GM19463 (cell line): ENCODE data around the gene KRTAP5-11.
"Not testable (repeated sequence)": the region's sequence is repeated elsewhere in the genome, so short reads cannot be mapped to it uniquely, and the experiment has no call there.

Source experiments
- ATAC-seq: cut with Tn5 transposase; IDR thresholded peaks from one replicate; pipeline ENCODE4 v1.9.1; 2021; ENCODE audit warnings: mild to moderate bottlenecking, moderate library complexity; ENCODE audit not compliant: unreplicated experiment

KRTAP5-11 gene

DNA sequence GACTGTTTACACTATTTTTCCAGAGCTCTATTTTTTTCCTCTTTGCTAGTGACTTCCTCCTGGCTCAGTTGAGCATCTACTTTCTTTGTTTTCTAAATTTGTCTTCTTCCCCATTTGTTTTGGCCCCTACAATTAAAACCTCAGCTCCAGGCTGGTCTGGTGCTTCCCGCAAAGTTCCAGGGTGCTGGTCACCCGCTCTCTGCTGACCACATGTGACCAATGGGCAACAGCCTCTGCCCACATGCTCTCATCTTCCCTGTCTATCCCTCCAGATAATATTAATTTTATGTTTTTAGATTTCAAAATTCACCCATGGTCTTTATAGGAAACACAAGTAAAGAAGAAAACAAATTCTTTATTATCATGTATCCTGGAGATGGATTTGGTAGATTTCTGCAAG lies 294 bp upstream of the KRTAP5-11 start:
- ATAC-seq = not testable (repeated sequence)

DNA sequence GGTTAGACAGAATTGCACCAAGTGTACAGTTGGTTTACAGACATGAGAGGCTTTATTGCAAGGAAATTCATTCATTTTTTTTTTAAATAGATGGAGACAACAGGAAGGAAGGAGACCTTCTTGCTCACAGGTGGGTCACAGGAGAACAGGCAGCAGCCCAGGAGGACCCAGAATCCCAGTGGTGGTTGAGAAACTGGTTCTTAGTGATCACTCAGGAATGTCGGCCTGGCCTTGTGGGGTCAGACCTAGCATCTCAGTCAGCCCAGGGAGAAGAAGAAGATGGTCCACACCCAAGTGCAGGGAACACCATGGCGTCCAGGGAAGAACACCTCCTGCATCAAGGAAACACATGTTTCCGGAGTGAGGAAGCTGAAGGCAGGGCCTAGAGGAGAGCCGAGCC lies 849 bp downstream of the KRTAP5-11 start:
- ATAC-seq = no peak

DNA sequence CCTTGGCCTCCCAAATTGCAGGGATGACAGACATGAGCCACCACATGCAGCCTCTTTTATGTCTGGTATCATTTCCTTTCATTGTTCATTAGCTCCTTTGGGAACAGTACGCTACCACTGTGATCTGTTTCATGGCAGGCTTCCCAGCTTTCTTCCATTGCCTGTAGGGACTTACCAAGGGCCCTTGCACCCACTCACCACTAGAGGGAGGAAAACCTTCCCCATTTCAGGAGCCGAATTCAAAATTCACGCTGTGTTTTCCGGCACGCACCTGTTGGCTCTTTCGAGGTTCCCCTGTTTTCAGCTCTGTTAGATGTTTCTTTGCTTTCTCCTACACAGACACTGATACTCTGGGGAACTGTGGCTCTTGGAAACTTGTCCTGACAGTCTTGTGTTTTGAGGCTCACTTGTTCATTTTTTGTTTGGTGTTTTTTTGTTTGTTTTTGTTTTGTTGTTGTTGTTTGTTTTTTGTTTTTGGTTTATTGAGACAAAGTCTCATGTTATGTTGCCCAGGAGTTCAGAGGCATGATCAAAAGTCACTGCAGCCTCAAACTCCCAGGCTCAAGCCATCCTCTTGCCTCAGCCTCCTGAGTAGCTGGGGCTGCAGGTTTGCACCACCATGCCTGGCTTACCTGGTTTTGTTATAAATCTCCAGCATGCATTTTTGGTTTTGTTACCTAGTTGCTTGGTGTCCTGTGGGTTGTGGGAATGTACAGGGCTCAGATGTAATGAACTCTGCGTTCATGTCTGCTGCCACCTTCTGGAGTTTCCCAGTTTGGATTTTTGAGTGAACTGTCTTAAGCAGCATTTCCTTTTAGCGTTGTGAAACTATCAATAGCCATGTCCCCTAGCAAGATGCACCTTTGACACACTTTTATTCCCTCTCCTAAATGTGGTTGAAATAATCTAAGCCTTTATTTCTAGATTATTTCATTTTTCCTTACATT lies 2.3 kb downstream of the KRTAP5-11 start:
- no peak for ATAC-seq

DNA sequence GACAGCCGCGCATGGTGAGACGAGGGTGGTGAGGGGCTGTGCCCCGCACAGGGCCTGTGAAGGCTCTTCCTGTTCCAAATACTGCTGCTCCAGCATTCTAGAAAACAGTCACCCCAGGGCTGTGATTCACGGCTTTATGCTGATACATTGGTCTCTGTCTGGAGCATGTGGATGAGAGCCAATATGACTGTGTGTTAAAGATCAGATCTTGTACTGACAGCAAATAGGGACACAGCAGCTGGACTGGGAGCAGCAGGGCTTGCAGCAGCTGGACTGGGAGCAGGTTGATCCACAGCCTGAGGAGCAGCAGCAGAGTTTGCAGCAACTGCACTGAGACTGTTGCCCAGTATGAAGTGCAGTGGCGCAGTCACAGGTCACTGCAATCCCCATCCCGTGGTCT lies 3.2 kb downstream of the KRTAP5-11 start:
- not testable (repeated sequence) for ATAC-seq

DNA sequence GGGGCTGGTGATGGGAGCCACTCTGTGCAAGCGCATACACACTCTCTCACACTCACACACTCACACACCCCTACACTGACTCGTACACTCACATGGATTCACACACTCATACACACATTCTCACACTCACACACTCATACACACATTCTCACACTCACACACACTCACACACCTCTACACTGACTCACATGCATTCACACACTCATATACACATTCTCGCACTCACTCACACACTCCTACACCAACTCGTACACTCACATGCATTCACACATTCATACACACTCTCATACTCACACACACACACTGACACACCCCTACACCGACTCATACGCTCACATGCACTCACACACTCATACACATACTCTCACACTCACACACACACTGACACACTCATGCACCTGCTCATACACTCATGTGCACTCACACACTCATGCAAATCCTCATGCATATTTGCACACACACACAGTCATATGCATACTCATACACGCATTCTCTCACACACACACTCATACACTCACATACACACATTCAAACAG lies 5.1 kb downstream of the KRTAP5-11 start:
- ATAC-seq = no peak

DNA sequence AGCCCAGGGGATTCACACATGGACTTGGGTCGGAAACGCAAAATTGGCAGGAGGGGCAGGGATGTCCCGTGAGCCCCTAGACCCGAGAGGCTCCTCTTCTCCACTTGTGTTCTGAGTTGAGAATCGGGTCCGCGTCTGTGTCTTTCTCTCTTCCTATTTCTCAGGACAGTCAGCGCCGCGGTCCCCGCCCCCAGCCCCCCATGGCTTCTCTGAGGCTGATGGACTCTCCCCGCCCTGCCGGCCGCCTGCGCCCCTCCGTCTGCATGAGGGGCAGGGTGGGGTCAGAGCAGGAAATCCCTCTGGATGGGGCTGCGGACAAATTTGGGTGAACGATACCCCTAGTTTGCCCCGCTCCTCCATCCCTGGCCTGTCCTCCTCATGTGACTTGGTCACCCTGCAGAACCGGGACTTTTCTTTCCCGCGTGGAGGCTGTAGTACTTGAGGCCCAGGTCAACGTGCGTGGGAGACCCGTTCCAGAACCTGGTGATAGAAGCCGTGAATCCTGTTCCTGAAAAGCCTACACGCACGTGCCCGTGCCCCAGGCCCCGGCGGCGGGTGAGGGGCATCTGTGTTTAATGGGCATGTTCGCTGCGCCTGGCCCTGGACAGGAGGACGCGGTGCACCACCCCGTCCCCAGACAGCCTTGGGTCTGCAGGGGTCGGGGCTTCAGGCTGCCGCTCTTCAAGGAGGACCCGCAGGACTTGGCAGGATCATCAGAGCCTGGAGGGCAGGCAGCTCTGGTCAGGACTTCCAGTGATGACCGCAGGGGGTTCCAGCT lies 5.8 kb downstream of the KRTAP5-11 start:
- not testable (repeated sequence) for ATAC-seq

DNA sequence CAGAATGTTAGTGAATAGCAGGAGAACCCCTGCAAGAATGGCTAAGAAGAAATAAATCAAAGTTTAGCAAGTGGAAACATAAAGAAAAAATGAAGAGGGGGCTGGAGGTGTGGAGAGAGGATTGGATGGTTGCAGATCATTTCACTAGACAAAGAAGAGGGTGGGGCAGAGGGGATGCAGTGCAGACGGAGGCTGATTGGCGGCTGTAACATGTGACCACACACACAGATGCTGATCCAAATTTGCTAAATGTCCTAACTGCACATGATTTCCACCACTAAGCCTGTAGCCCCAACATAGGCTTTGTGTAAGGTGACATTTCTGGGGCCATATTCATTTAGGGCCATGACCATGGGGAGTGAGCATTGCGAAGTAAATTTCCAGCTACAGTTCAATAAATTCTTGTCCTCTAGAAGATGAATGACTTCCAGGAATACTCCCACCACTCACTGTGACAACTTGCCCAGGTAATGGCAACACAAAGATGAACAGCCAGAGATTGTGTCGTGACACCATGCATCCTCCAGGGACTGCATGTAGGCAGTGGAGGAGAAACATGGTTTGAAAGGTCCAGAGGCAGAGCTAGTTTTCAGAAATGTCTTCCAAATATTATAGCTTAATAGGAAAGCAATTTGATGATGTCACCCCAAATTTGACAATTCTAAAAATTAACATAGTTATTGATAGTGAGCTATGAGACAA lies 6.8 kb downstream of the KRTAP5-11 start:
- no peak for ATAC-seq

DNA sequence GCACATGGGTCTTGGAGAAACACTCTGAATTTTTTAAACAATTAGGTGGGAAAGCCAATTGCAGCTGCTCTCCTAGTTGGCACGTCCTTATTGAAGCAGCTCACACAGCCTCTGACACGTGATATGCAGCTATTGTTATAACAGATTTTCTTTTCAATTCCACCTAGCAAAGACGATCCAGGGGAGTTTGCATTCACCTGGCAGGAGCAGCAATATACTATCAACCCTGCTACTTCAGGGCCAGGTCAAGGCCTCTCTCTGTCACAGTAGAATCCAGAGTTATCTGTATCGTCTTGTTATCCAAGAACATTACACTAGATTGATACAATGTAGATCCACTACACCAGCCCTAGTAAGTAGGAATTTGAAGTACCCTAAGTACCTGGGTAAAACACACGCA lies 8.3 kb downstream of the KRTAP5-11 start:
- ATAC-seq = no peak

DNA sequence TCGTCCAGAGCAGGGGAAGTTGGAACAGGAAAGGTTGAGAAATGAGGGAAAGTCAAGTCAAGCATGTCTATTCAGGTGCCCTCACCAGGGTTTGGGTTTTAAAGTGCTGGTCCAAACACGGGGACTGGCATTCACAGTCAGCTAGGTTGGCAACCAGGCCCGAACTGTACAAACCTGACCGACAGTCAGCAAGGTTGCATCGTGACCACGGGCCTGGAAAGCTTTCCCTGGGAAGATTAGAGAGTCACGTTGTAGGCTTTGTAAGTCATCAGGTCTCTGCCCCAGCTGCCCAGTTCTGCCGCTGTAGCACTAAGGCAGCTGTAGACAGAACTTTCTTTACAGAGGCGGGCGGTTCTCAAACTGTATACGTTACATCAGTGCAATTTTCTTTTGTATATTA lies 9.9 kb downstream of the KRTAP5-11 start:
- no peak for ATAC-seq

DNA sequence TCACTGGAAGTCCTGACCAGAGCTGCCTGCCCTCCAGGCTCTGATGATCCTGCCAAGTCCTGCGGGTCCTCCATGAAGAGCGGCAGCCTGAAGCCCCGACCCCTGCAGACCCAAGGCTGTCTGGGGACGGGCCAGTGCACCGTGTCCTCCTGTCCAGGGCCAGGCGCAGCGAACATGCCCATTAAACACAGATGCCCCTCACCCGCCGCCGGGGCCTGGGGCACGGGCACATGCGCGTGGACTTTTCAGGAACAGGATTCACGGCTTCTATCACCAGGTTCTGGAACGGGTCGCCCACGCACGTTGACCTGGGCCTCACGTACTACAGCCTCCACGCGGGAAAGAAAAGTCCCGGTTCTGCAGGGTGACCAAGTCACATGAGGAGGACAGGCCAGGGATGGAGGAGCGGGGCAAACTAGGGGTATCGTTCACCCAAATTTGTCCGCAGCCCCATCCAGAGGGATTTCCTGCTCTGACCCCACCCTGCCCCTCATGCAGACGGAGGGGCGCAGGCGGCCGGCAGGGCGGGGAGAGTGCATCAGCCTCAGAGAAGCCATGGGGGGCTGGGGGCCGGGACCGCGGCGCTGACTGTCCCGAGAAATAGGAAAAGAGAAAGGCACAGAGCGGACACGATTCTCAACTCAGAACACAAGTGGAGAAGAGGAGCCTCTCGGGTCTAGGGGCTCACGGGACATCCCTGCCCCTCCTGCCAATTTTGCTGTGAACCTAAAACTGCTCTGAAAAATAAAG lies 11.4 kb downstream of the KRTAP5-11 start:
- ATAC-seq = not testable (repeated sequence)

DNA sequence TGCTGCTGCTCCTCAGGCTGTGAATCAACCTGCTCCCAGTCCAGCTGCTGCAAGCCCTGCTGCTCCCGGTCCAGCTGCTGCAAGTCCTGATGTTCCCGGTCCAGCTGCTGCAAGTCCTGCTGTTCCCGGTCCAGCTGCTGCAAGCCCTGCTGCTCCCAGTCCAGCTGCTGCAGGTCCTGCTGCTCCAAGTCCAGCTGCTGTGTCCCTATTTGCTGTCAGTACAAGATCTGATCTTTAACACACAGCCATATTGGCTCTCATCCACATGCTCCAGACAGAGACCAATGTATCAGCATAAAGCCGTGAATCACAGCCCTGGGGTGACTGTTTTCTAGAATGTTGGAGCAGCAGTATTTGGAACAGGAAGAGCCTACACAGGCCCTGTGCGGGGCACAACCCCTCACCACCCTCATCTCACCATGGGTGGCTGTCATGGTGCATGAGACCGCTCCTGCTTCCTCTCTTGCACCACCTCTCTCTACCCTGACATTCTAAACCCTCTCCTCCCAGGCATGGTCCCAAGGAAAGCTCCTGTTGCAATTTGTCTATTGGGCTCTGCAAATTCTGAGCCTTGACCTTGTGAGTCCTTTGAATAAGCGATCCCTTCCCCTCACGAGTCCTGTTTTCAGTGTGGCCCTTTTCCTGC lies 13.8 kb downstream of the KRTAP5-11 start:
- no peak for ATAC-seq

DNA sequence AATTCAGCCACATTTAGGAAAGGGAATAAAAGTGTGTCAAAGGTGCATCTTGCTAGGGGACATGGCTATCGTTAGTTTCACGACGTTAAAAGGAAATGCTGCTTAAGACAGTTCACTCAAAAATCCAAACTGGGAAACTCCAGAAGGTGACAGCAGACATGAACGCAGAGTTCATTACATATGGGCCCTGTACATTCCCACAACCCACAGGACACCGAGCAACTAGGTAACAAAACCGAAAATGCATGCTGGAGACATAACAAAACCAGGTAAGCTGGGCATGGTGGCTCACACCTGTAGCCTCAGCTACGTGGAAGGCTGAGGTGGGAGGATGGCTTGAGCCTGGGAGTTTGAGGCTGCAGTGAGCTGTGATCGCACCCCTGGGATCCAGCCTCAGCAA lies 15.0 kb downstream of the KRTAP5-11 start:
- ATAC-seq = not testable (repeated sequence)

DNA sequence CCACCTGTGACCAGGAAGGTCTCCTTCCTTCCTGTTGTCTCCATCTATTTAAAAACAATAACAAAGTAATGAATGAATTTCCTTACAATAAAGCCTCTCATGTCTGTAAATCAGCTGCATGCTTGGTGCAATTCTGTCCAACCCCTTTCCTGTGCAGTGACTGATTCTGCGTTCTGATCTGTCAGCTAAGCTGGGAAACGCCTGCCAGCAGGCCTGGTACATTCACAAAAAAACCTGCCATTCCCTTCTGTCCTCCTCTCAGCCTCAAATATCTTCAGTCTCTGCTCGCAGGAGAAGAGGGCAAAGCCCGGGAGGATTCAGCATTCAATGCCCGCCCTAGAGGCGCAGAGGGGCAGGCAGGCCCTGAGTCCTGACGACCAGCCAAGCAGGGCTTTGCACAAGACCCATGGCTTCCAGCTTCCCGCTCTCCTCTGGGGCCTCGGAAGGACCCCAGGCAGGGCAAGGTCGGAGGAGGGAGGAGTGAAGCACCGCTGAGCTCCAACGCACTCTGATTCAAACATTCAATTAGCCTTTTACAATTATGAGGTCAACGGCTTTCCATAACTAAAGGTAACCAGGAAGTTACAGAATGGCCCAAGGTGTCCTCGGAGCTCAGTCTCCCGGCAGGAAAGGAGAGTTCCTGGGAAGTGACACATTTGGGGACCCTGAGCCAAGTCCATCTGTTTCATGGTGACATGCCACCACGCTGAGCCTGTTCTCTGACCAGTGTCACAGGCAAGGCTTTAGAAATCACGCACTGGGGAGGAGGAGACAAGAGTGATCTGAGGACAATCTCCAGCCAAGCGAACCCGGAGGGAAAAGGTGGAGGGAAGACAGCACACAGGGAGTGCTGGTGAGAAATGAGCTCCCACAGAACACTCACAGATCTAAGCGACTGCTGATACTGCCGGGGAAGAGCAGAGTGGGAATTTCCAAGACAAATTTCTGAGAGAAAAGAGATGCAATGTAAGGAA lies 15.8 kb downstream of the KRTAP5-11 start:
- ATAC-seq = not testable (repeated sequence)

DNA sequence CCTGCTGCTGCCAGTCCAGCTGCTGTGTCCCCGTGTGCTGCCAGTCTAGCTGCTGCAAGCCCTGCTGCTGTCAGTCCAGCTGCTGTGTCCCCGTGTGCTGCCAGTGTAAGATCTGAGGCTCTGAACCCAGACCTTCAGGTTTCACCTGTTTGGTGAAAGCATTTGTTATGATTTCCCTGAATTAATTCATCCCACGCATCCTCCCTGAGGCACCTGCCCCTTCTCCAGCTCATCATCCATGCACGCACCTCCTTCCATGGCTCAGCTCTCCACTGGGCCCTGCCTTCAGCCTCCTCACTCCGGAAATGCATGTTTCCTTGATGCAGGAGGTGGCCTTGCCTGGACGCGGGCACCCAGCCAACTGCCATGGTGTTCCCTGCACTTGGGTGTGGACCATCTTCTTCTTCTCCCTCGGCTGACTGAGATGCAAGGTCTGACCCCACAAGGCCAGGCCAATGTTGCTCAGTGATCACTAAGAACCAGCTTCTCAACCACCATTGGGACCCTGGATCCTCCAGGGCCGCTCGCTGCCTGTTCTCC lies 16.5 kb downstream of the KRTAP5-11 start:
- ATAC-seq = no peak

DNA sequence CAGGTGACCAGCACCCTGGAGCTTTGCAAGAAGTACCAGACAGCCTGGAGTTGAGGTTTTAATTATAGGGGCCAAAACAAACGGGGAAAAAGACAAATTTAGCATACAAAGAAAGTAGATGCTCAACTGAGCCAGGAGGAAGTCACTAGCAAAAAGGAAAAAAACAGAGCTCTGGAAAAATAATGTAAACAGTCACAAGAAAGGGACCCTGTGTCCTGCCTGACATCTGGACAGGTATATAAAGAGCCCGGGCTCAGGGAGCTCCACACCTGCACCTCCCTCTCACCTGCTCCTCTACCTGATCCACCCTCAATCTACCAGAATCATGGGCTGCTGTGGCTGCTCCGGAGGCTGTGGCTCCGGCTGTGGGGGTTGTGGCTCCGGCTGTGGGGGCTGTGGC lies 17.4 kb downstream of the KRTAP5-11 start, which contains the start of gene KRTAP5-10:
Gene KRTAP5-10 (plus strand): TSS at position 301 of the 400 bp plus-strand sequence. CDS start 25 bp downstream, at position 326.
- ATAC-seq = no peak

DNA sequence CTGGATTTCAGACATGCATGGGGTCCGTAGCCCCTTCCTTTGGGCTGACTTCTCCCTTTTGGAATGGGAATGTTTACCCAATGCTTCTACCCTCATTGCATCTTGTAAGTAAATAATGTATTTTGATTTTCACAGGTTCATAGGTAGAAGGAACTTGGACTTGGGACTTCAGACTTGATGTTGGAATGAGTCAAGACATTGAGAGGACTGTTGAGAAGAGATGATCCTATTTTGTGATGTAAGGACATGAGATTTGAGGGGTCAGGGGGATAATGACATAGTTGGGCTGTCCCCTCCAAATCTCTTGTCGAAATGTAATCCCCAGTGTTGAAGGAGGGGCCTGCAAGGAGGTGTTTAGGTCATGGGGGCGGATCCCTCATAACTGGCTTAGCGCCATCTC lies 18.2 kb downstream of the KRTAP5-11 start:
- ATAC-seq = no peak

DNA sequence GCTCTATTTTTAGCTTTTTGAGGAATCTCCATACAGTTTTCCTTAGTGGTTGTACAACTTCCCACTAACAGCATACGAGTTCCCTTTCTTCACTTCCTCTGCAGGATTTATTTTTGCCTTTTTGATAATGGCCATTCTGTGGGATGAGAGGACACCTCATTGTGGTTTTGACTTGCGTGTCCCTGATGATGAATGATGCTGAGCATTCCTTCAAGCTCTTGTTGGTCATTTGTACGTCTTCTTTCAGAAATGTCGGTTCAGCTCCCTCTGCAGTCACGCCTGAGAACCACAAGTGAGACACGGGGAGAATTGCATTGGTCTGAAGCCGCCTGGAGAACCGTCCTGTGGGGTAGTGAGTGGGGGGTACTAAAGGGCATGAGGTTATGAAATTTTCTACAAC lies 19.3 kb downstream of the KRTAP5-11 start:
- no peak for ATAC-seq

DNA sequence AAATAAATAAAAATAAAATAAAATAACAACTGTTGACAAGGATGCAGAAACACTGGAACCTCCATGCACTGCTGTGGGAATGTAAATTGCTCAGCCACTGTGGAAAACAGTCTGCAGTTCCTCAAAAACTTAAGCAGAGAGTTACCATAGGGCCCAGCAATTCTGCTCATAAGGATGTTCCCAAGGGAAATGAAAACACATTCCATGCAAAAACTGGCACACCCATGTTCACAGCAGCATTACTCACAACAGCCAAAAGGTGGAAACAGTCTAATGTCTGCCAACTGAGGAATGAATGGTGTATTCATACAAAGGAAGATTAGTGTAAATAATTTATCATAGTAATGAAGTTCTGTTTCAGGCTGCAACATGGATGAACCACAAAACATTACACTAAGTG lies 20.6 kb downstream of the KRTAP5-11 start:
- no peak for ATAC-seq
